ENCODE measurements around the gene DCP1B.

Gene DCP1B

GRCh38 chr12:2017546-2018337 is 13.5 kb upstream of the DCP1B start:
- DNase-seq: peak in 2 of 3 experiments; percentile 58 to 91

- DNase-seq: no peak
Measured at GRCh38 chr12:2016862-2017545, 12.7 kb upstream of the DCP1B start.

- DNase-seq: no peak
Measured at GRCh38 chr12:2014231-2014630, 10.0 kb upstream of the DCP1B start.

GRCh38 chr12:2013527-2014223 is 9.4 kb upstream of the DCP1B start:
- peak in 2 of 3 experiments; percentile 27 to 62 for DNase-seq

GRCh38 chr12:2013086-2013485 is 8.8 kb upstream of the DCP1B start:
- no peak for DNase-seq

DNA sequence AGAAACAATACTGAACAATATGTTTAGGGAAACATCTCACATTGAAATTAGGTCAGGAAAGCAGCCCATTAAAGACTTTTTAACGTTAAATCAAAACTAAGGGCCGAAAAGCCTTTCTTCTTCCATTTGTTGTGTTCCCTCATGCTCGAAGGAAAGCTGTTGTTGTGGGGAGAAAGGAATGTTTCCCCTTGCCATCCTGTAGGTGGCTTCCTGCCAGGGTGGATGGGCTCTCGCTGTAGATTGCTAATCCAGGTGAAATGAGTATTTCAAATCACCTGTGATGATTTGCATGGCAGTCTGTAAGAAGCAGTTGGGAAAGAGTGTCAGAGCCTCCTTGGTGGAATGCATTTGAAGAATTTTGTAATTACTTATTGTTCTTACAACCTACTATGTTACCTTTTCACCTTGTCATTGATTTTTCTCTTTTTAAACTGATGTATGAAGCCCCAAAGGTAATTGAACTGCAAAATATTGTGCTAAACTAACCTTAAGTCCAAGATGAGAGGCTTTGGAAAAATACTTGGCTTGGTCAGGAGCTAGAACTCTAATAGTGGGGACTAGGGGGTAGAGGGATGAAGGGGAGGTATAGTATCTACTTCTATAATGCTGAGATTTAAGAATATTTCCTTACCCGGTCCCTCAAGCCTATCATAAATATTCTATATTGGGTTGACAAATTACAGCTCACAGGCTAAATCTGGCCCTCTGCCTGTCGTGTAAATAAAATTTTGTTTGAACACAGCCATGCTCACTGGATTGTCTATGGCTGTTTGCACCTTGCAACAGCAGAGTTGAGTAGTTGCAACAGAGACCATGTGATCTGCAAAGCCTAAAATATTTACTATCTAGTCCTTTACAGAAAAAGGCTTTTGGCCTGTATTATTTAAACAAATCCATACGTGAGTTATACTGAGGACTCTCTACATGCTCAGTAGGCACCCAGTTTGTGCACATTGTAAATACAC is 7.7 kb upstream of the DCP1B start:
- peak in 2 of 3 experiments; percentile 12 to 38 for DNase-seq

DNA sequence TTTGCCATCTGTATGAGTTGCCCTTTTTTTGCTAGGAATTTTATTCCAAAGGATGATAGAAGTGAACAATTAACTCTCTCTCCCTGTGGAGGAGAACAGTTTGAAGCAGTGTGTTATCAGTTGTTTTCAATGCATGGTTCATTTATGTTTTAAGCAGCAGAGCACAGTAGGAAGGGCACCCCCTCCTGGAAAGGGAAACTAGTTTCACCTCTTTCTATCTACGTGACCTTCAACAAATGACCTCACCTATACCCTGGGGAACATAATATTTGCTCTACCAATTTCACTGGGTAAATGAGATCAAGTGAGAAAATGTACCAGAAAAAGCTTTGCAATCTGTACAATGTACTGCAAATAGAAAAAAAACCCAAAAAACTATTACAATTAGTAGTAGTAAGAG is 5.4 kb upstream of the DCP1B start:
- no peak for DNase-seq

- DNase-seq: no peak
Measured at GRCh38 chr12:2008677-2009076, 4.4 kb upstream of the DCP1B start.

- peak in 1 of 3 experiments; percentile 44 for DNase-seq
Measured at GRCh38 chr12:2003676-2004112, 563 bp downstream of the DCP1B start.

GRCh38 chr12:1995205-1995896 is 8.9 kb downstream of the DCP1B start:
- no peak for DNase-seq

- no peak for DNase-seq
Measured at GRCh38 chr12:1994429-1995143, 9.7 kb downstream of the DCP1B start.

GRCh38 chr12:1993871-1994371 is 10.3 kb downstream of the DCP1B start:
- DNase-seq: no peak

DNA sequence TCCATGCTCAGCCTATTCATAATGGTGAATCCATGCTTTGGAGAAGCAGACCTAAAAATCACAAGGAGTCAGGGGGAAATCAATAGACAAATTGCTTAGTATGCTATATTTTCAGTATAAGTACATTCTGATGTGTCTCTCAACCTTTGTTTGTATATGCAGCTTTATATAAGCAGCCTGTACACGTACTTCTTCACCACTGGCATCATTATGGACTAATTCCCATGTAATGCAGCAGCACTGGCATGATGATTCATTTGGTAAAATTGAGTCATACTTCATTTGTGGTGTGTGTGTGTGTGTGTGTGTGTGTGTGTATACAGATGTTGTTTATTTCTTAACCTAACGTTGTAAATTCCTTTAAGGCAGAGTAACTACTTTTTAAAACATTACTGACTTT is 10.9 kb downstream of the DCP1B start:
- no peak for DNase-seq

DNA sequence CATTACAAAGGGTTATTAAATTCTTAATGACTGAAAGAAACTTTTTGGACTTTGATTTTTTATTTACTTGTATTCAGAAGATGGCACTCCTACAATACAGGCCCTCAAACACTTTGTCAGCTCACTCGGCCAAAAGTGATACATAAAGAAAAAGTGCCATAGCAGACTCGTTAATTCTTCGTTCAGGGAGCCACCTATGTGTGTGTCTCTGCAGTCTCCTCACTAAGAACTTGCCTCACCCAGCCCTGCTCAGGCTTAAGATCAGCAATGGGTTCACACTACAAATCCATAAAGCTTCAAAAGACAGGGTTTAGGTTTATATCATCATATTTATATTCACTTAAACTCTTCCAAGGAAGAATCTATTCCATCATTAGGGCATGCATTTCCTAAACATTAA is 11.5 kb downstream of the DCP1B start:
- no peak for DNase-seq

- no peak for DNase-seq
Measured at GRCh38 chr12:1989111-1989510, 15.1 kb downstream of the DCP1B start.

- no peak for DNase-seq
Measured at GRCh38 chr12:1984759-1985158, 19.5 kb downstream of the DCP1B start.

DNA sequence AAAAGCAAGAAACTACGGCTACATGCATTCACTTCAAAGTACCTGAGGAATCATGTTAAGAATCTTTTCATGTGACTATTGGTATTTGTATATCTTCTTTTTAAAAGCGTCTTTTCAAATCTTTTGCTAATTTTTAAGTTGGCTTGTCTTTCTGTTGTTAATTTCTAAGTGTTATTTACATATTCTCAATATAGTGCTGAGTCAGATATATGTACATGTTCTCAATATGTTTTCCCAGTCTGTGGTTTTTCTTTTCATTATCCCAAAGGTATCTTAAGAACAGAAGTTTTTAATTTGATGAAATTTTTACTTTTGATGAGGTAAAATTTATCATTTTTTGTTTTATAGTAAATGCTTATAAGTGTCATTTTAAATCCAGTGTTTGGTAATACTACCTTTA is 24.0 kb downstream of the DCP1B start:
- no peak for DNase-seq

- DNase-seq: no peak
Measured at GRCh38 chr12:1978078-1978862, 26.0 kb downstream of the DCP1B start.

DNA sequence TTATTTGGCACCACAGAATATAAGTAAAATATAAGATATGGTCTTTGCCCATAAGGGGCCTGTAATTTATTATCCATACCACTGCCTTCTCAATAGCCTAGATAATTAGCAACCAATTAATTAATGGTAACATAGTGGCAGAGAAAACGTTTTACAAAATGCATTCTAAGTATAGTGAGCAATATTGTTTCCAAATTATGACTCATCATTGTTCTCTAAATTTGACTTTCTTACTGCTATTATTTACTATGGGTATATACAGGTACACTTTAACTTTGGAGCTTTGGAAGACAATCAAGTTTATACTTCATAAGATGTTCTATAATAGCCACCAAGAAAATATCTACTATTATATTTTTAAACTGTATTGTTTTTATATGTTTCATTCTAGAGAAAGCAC is 26.7 kb downstream of the DCP1B start:
- no peak for DNase-seq

DNA sequence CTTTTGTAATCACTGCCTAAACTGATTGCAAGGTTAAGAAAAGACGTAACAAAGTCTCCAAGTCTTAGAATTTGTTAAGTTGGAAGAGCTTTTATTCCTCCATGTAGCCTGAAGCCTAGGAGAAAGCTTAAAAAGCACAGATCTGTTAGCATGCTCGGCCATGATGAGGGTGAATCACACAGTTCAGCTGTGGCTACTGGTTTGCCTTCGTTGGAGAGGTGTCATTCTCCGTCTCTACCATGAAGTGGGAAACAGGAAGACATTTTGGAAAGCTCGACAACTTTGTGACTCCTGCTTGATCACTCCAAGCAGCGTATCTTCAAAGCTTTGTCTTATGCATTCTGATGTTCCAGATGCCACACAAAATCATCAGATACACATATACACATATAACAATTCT is 27.1 kb downstream of the DCP1B start:
- no peak for DNase-seq

Measured in NCI-H1417 (cell line).